ENCODE data around the gene CDKAL1. TPM values are rescaled to one million over a fixed set of nuclear protein-coding genes. Genes with fewer than 3 reads are reported as not detected.

The CDKAL1 gene
- total and polyA plus RNA-seq, 8 donors: 3.4 to 36.7 (median 10.4) TPM

DNA sequence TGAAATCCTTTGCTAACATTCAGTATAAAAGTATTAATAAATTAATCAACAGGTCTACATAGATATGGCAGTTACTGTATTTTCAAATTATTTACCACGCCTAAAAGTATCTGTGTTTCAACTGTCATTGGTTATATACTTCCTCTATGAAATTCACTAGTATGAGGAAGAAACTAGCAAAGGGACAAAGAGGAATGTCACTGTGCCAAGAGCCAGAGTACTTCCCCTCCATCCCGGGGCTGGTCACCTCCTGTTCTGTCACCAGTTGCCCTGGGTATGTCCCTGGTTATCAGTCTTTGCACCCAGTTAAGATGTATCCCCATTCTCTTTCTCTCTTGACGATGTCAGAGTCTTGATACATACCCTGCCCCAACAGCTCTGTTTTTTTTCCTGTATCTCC is 582.5 kb downstream of the CDKAL1 start:
- H3K36me3 ChIP-seq: no peaks in the 10 kb centered on the region
- intact Hi-C loops (cut with DNase I; ENCODE audit: low total_unique reads): no loop called here
- TF ChIP-seq, protein P1, sequence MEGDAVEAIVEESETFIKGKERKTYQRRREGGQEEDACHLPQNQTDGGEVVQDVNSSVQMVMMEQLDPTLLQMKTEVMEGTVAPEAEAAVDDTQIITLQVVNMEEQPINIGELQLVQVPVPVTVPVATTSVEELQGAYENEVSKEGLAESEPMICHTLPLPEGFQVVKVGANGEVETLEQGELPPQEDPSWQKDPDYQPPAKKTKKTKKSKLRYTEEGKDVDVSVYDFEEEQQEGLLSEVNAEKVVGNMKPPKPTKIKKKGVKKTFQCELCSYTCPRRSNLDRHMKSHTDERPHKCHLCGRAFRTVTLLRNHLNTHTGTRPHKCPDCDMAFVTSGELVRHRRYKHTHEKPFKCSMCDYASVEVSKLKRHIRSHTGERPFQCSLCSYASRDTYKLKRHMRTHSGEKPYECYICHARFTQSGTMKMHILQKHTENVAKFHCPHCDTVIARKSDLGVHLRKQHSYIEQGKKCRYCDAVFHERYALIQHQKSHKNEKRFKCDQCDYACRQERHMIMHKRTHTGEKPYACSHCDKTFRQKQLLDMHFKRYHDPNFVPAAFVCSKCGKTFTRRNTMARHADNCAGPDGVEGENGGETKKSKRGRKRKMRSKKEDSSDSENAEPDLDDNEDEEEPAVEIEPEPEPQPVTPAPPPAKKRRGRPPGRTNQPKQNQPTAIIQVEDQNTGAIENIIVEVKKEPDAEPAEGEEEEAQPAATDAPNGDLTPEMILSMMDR (IDR thresholded peaks at IDR 0.05): no peak
- TF ChIP-seq POLR2A (IDR thresholded peaks at IDR 0.05) (no peak), POLR2AphosphoS5 (IDR thresholded peaks at IDR 0.05) (no peak), EP300 (IDR thresholded peaks at IDR 0.05) (no peak)
- no peak overlapping the region for H3K27ac ChIP-seq
- 81 to 92% (median 89%) methylated on average over 3 of the region's 3 CpGs for WGBS, 5 donors
- no peak overlapping the region for H3K4me3 ChIP-seq
- DNase-seq: no peak
- peaks cover 0 to 16% (median 3%) of the 10 kb centered on the region in 4 donors for H3K4me1 ChIP-seq
- H3K27me3 ChIP-seq: no peaks in the 10 kb centered on the region
- H3K9me3 ChIP-seq: no peaks in the 10 kb centered on the region

DNA sequence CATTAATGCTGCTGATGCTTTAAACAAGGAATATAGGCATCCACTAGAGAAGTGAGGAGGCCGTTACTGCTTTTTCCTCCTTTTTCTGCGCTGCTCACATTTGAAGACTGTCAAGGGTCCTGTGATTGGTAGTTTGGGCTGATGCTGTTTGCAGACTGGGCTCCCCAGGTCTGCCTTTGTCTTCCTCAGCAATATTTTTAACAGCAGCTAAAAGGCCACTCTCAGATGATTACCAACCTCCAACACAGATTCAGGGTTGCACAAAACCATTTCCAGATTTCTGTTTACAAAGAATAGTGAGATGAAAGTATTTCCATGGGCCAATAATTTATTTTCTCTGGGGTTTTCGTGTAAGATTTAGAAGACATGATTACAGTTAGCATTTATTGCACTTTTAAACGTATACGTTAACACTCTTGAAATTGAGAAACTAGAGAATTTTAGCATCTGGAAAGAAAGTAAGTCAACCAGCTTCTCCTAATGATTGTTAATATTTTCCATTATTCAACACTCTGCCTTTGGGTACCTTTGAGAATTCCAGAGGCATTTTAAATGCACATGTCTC is 584.0 kb downstream of the CDKAL1 start:
- no peak overlapping the region for H3K4me3 ChIP-seq
- no peak overlapping the region for H3K27ac ChIP-seq
- peaks cover 0 to 10% (median 0%) of the 10 kb centered on the region in 4 donors for H3K4me1 ChIP-seq
- 92 to 96% (median 94%) methylated on average over 5 of the region's 5 CpGs for WGBS, 5 donors
- TF ChIP-seq POLR2A (IDR thresholded peaks at IDR 0.05): no peak
- TF ChIP-seq, protein P1 (IDR thresholded peaks at IDR 0.05): no peak
- no peak for TF ChIP-seq POLR2AphosphoS5 (IDR thresholded peaks at IDR 0.05)
- no peak for TF ChIP-seq EP300 (IDR thresholded peaks at IDR 0.05)
- no peaks in the 10 kb centered on the region for H3K27me3 ChIP-seq
- no peaks in the 10 kb centered on the region for H3K36me3 ChIP-seq
- no peak for DNase-seq
- intact Hi-C loops (cut with DNase I; ENCODE audit: low total_unique reads): no loop called here
- no peaks in the 10 kb centered on the region for H3K9me3 ChIP-seq

DNA sequence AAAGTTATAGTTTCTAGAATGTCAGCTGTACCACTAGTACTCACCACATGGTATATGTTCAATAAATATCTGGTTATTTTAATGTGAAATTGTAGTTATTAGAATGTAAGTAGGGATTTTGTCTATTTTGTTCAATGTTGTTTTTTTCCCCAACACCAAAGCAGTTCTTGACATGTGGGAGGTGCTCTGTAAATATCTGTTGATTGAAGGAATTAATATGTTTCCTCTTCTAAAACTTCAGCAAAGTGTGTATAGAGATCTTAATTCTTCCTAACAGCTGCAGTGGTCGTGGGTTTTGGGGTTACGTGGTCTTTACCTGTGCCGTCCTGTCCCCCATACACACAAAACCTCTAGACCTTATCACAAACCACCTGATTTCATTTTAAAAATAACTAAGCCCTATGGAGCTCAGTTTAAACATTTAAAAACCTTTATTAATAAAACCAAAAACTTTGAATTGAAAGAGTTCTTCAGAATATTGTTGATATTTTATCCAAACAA is 587.4 kb downstream of the CDKAL1 start:
- H3K27me3 ChIP-seq: no peaks in the 10 kb centered on the region
- TF ChIP-seq POLR2A (IDR thresholded peaks at IDR 0.05) (no peak), EP300 (IDR thresholded peaks at IDR 0.05) (no peak)
- TF ChIP-seq, protein P1 (IDR thresholded peaks at IDR 0.05): no peak
- H3K27ac ChIP-seq: no peak overlapping the region

DNA sequence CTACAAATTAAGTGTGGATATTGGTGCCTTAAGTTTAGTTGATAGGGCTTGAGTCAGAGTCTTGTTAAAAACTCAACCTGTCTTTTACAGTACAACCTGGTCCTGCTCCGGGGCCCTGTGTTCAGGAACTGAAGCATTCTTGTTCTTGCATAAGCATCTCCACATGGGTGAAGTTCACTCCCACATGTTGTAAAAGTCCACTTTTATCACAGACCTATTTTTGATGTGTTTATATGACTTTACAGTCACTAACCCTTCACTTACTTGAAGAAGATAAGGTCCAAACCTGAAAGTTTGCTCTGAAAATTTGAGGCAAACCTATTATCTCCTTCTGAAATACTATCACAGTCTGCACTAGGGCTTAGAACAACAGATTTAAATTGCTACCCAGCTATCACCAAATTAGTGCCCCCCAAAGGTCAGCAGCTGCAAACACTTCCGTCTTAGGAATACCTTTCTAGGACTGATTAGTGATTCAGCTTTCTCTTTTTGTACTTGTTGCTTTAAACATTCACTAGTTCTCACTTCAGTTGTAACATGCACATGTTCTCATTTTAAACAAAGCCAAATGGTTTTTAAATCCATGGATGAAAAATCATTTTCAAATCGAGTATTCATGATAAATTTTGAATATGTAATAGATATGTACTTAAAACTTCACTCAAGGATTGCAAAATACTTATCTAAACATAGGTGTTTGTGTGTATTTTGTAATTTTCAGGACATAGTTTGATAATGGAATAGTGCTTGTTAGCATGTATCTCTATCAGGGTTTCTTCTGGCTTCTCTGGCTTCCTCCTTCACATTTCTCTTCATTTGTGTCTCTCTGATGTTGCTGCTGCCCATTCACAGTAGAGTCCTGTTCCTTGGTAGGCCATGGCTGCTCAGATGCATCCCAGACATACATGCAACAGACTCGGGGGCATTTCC is 589.5 kb downstream of the CDKAL1 start:
- TF ChIP-seq POLR2A (IDR thresholded peaks at IDR 0.05) (no peak), POLR2AphosphoS5 (IDR thresholded peaks at IDR 0.05) (no peak), EP300 (IDR thresholded peaks at IDR 0.05) (no peak)
- TF ChIP-seq, protein P1 (IDR thresholded peaks at IDR 0.05): no peak
- Histone ChIP-seq H3K36me3 (no peaks in the 10 kb centered on the region), H3K27ac (no peak overlapping the region), H3K4me1 (no peaks in the 10 kb centered on the region), H3K4me3 (no peak overlapping the region), H3K27me3 (no peaks in the 10 kb centered on the region), H3K9me3 (no peaks in the 10 kb centered on the region)
- WGBS, 5 donors: 51 to 76% (median 63%) methylated on average over 4 of the region's 4 CpGs
- DNase-seq: no peak
- intact Hi-C loops (cut with DNase I; ENCODE audit: low total_unique reads): no loop called here

More for the DNA sequence above, 587.4 kb downstream of the CDKAL1 start:
- Histone ChIP-seq H3K36me3 (no peaks in the 10 kb centered on the region), H3K4me3 (no peak overlapping the region), H3K9me3 (no peaks in the 10 kb centered on the region), H3K4me1 (no peaks in the 10 kb centered on the region)
- intact Hi-C loops (cut with DNase I; ENCODE audit: low total_unique reads): no loop called here
- no peak for DNase-seq
- WGBS, 5 donors: 77 to 88% (median 87%) methylated on average over 3 of the region's 3 CpGs
